Activated T-cell treated with anti-CD3 and anti-CD28 coated beads, Interleukin-2, amount 50 U/mL, for 72 hours (primary cell): ENCODE results near the gene RGR. TPM values are rescaled to one million over a fixed set of nuclear protein-coding genes. Genes with fewer than 3 reads are reported as not detected.

Experiments
- ATAC-seq, 2 donors: fragments of 150-1000 bp; cut with Tn5 transposase; replicated peaks in 1 of 2; 2 replicates each; pipeline ENCODE4 v1.10.0; 2021; ENCODE audit warnings: moderate library complexity in 2 of 2, mild to moderate bottlenecking in 1 of 2
- DNase-seq, 2 donors: peaks; one replicate each; pipeline ENCODE4 v3.0.0; 2021 to 2022; ENCODE audit warnings: mixed read lengths in 1 of 2
- H3K27ac Mint-ChIP-seq: one replicate; pipeline ENCODE4 v1.8.0; 2022; ENCODE audit warnings: mild to moderate bottlenecking, moderate library complexity, mixed read lengths
- H3K27me3 Mint-ChIP-seq: one replicate; pipeline ENCODE4 v1.8.0; 2022; ENCODE audit warnings: low read depth, mixed read lengths
- H3K36me3 Mint-ChIP-seq, 2 donors: one replicate each; pipeline ENCODE4 v1.8.0; 2022; ENCODE audit warnings: mixed read lengths in 2 of 2, mild to moderate bottlenecking in 1 of 2; ENCODE audit not compliant: insufficient read depth in 2 of 2
- H3K4me1 Mint-ChIP-seq: one replicate; pipeline ENCODE4 v1.8.0; 2022; ENCODE audit warnings: low read depth, mixed read lengths
- H3K4me3 Mint-ChIP-seq, 2 donors: one replicate each; pipeline ENCODE4 v1.8.0; 2022; ENCODE audit warnings: mild to moderate bottlenecking in 2 of 2, mixed read lengths in 2 of 2, moderate library complexity in 2 of 2
- H3K9me3 Mint-ChIP-seq, 2 donors: one replicate each; pipeline ENCODE4 v1.8.0; 2022; ENCODE audit warnings: mixed read lengths in 2 of 2
- total RNA-seq, 2 donors: library from RNA; stranded (reverse); gene quantifications; one replicate each; pipeline ENCODE4 v1.2.3, GENCODE V29; 2022

The RGR gene
- not detected for total RNA-seq

- Mint-ChIP-seq H3K27ac (no peak within 1 kb of the TSS), H3K4me1 (no peaks in the 10 kb centered on the region), H3K4me3 (no peak within 1 kb of the TSS), H3K9me3 (no peaks in the 10 kb centered on the region), H3K36me3 (no peaks in the 10 kb centered on the region), H3K27me3 (peaks cover 6% of the 10 kb centered on the region)
- DNase-seq: no peak
- ATAC-seq: no peak
These were observed at the start of gene RGR for GRCh38 chr10:84244651-84245270. Gene RGR, plus strand, starts transcription at chr10:84245053. Its CDS starts 38 bp downstream, at chr10:84245091.

DNA sequence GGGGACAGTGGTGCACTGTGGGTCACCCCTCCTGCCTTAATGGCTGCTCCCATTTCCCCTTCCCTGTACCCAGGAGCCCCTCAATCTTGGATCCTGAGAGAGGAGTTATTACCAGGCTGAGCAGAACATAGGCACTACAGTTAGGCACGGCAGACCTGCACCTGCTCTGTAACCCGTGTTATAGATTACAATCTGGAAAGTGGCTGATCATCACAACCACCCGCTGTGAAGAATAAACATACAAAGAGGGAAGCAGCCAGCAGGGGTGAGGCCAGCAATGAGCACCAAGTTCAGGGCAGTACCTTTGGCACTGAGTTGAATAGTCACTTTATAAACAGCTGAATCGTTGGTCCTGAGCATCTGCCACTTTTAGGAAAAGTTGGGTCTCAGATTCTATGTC lies 48.8 kb upstream of the RGR start:
- Mint-ChIP-seq H3K4me3 (no peak overlapping the region), H3K36me3 (no peaks in the 10 kb centered on the region), H3K27me3 (peaks cover 42% of the 10 kb centered on the region), H3K9me3 (no peaks in the 10 kb centered on the region), H3K27ac (no peak overlapping the region), H3K4me1 (peaks cover 5% of the 10 kb centered on the region)
- ATAC-seq (no peak), DNase-seq (no peak)

GRCh38 chr10:84196941-84197340 lies 47.9 kb upstream of the RGR start:
- H3K4me3 Mint-ChIP-seq: no peak overlapping the region
- H3K27ac Mint-ChIP-seq: no peak overlapping the region
- DNase-seq (no peak), ATAC-seq (no peak)
- peaks cover 35% of the 10 kb centered on the region for H3K27me3 Mint-ChIP-seq
- no peaks in the 10 kb centered on the region for H3K36me3 Mint-ChIP-seq
- no peaks in the 10 kb centered on the region for H3K4me1 Mint-ChIP-seq
- H3K9me3 Mint-ChIP-seq: no peaks in the 10 kb centered on the region

DNA sequence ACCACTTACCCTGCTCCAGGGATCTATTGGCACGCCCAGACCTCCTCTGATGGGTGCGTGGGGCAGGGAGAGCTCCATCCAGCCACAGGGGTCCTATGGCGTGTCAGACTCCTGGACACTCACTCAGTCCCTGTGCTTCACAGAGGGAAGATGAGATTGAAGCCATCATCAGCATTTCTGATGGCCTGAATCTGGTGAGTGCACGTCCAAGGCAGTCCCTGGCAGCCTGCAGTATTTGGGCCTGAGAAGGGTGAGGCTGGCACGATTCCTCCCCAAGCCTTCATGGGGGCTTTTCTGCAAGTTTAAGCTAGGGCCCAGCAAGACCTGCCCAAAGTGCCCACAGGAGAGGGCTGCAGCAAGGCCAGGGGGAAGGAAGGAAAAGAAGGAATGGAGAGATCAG lies 47.2 kb upstream of the RGR start:
- Mint-ChIP-seq H3K27me3 (peaks cover 30% of the 10 kb centered on the region), H3K9me3 (no peaks in the 10 kb centered on the region), H3K36me3 (no peaks in the 10 kb centered on the region), H3K4me3 (no peak overlapping the region), H3K27ac (no peak overlapping the region), H3K4me1 (no peaks in the 10 kb centered on the region)
- DNase-seq (no peak), ATAC-seq (no peak)

- no peak for DNase-seq
- Mint-ChIP-seq H3K27ac (no peak overlapping the region), H3K27me3 (peaks cover 28% of the 10 kb centered on the region), H3K4me1 (no peaks in the 10 kb centered on the region), H3K36me3 (no peaks in the 10 kb centered on the region), H3K9me3 (no peaks in the 10 kb centered on the region), H3K4me3 (no peak overlapping the region)
- no peak for ATAC-seq
These were observed 46.5 kb upstream of the RGR start for GRCh38 chr10:84198206-84198915.

DNA sequence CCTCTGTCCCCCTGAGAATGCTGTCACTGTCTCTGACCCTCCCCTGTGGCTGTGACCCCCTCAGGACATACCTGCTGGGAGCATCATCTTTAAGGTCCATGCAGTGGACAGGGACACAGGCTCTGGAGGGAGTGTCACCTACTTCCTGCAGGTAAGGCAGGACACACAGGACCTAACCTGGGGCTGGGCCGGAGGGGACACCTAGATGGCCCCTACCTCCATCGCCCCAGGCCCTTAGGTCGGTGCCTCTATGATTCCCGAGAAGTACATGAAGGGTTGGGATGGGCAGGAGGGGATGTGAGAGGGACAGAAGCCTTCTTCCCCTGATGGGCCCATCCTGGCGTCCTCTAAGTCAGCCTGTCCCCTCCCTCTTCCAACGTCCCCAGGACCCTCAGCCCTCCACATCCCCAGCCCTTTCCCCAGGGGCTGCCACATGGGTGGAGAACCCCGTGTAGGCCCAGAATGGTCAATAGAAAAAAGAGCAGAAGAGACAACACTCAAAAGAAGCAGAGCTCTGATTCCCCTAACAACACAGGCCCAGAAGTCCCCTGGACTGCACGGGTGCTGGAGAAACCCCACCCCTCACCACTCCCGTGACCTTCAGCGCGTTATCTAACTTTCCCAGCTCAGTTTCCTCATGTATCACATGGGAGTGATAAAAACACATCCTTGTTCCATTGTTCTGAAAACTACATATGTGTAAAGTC lies 44.2 kb upstream of the RGR start:
- Mint-ChIP-seq H3K27ac (no peak overlapping the region), H3K9me3 (no peaks in the 10 kb centered on the region), H3K4me1 (no peaks in the 10 kb centered on the region), H3K4me3 (no peak overlapping the region), H3K27me3 (peaks cover 16% of the 10 kb centered on the region), H3K36me3 (no peaks in the 10 kb centered on the region)
- ATAC-seq: no peak
- DNase-seq: no peak

DNA sequence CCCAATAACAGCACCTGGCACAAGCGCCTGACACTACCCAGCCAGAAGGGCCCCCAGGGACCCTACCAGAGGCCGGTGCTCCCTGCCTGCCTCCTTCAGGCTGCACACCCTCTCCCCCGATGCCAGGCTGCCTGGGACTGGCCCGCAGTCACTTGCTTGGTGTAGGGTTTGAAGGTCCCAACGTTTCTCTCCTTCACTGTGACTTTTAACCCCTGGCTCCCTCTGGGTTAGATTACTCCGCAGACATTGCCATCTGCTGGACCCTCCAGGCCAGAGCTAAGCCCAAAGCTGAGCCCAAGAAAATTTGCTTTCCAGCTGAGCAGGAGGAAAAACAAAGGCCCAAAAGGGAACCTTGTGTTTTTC lies 43.6 kb upstream of the RGR start:
- Mint-ChIP-seq H3K9me3 (no peaks in the 10 kb centered on the region), H3K27me3 (peaks cover 10% of the 10 kb centered on the region), H3K36me3 (no peaks in the 10 kb centered on the region), H3K4me1 (no peaks in the 10 kb centered on the region), H3K4me3 (no peak overlapping the region), H3K27ac (no peak overlapping the region)
- DNase-seq (no peak), ATAC-seq (no peak)

GRCh38 chr10:84201682-84202081 lies 43.2 kb upstream of the RGR start:
- no peak overlapping the region for H3K27ac Mint-ChIP-seq
- H3K27me3 Mint-ChIP-seq: peaks cover 9% of the 10 kb centered on the region
- H3K36me3 Mint-ChIP-seq: no peaks in the 10 kb centered on the region
- H3K9me3 Mint-ChIP-seq: no peaks in the 10 kb centered on the region
- H3K4me1 Mint-ChIP-seq: no peaks in the 10 kb centered on the region
- ATAC-seq (no peak), DNase-seq (no peak)
- H3K4me3 Mint-ChIP-seq: no peak overlapping the region

GRCh38 chr10:84202349-84202748 lies 42.5 kb upstream of the RGR start:
- H3K27me3 Mint-ChIP-seq: peaks cover 9% of the 10 kb centered on the region
- DNase-seq (no peak), ATAC-seq (no peak)
- no peaks in the 10 kb centered on the region for H3K4me1 Mint-ChIP-seq
- no peaks in the 10 kb centered on the region for H3K36me3 Mint-ChIP-seq
- H3K4me3 Mint-ChIP-seq: no peak overlapping the region
- H3K27ac Mint-ChIP-seq: no peak overlapping the region
- no peaks in the 10 kb centered on the region for H3K9me3 Mint-ChIP-seq

DNA sequence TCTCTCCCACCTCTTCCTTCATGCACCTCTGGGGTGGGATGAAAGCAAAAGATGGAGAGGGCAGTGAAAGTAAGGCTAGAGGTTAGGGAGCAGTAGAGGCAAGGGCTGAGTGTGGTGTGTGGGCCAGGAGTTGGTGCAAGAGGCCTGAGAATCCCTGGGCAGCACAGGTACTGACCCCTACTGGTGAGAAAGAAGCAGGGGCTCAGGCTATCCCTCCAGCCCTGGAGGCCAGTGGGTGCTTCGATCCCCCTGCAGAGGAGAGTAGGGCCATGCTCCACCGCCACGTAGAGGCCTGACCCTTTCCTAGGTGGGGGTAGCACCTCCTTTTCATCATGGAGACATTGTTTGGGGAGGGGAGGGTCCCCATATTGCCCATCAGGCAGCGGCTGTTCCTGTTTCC lies 40.7 kb upstream of the RGR start:
- ATAC-seq (peak in 1 of 2 donors; percentile 37), DNase-seq (no peak)

DNA sequence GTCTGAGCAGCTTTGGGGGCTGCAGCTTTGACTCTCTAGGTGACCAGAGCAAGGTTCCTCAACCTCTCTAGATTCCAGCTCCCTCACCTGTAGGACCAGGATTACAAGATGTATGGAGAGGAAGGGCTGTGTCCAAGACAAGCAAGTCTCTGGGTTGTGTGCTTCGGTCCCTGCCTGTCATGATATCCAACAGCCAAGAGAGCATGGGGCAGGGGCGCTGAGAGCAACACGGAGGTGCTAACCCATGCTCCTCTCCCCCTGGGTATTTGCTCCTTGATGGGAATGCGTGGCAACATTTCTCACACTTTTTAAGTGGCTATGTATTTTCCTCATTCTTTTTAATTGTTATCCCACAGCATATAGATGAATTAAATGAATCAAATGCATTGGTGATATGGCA lies 40.2 kb upstream of the RGR start:
- H3K9me3 Mint-ChIP-seq: no peaks in the 10 kb centered on the region
- H3K36me3 Mint-ChIP-seq: no peaks in the 10 kb centered on the region
- H3K4me1 Mint-ChIP-seq: no peaks in the 10 kb centered on the region
- H3K27me3 Mint-ChIP-seq: peaks cover 9% of the 10 kb centered on the region
- H3K4me3 Mint-ChIP-seq: no peak overlapping the region
- H3K27ac Mint-ChIP-seq: no peak overlapping the region
- ATAC-seq (no peak), DNase-seq (no peak)

More for the DNA sequence above, 40.7 kb upstream of the RGR start:
- no peaks in the 10 kb centered on the region for H3K9me3 Mint-ChIP-seq
- peaks cover 9% of the 10 kb centered on the region for H3K27me3 Mint-ChIP-seq
- H3K4me1 Mint-ChIP-seq: no peaks in the 10 kb centered on the region
- no peak overlapping the region for H3K4me3 Mint-ChIP-seq
- H3K36me3 Mint-ChIP-seq: no peaks in the 10 kb centered on the region
- H3K27ac Mint-ChIP-seq: no peak overlapping the region

GRCh38 chr10:84205049-84205852 lies 39.6 kb upstream of the RGR start:
- Mint-ChIP-seq H3K9me3 (no peaks in the 10 kb centered on the region), H3K27me3 (peaks cover 9% of the 10 kb centered on the region), H3K4me3 (no peak overlapping the region), H3K36me3 (no peaks in the 10 kb centered on the region), H3K4me1 (no peaks in the 10 kb centered on the region), H3K27ac (no peak overlapping the region)
- ATAC-seq: peak; percentile 76 to 83
- peak; percentile 66 to 74 for DNase-seq
